ENCODE data around the gene ZFC3H1.

GRCh38 chr12:71591601-71592000, 72.0 kb downstream of the ZFC3H1 start:
- TF ChIP-seq MAX (IDR thresholded peaks at IDR 0.05) (no peak), EGR1 (IDR thresholded peaks at IDR 0.05) (no peak), FOXM1 (IDR thresholded peaks at IDR 0.05; ENCODE audit: borderline replicate concordance, low read depth) (no peak)

Measured in Ishikawa (cell line).